DOHH2 (cell line): ENCODE measurements around the gene CUTC.
A peak's percentile ranks its signal among the peaks of the same experiment; 100 is the strongest.

Experiments used
- H3F3A ChIP-seq: fragments of 200-600 bp; sonication (generic), shearing (Covaris generic); 2 replicates; pipeline ENCODE4 v1.6.0; 2016; ENCODE audit warnings: antibody characterized with exemption, mild to moderate bottlenecking; ENCODE audit not compliant: control insufficient read depth, insufficient read depth
- H3K27ac ChIP-seq: fragments of 200-600 bp; sonication (generic); 2 replicates; pipeline ENCODE4 v1.5.1; 2014; ENCODE audit warnings: low read depth, mild to moderate bottlenecking, low read length, moderate library complexity
- H3K27me3 ChIP-seq: fragments of 200-600 bp; sonication (generic); 2 replicates; pipeline ENCODE4 v1.6.1; 2014; ENCODE audit warnings: mild to moderate bottlenecking, low read length, mixed read lengths; ENCODE audit not compliant: control insufficient read depth
- H3K36me3 ChIP-seq: fragments of 200-600 bp; sonication (generic); 2 replicates; pipeline ENCODE4 v1.6.1; 2014; ENCODE audit warnings: mild to moderate bottlenecking, low read length, moderate library complexity, mixed read lengths; ENCODE audit not compliant: control insufficient read depth
- H3K4me1 ChIP-seq: fragments of 200-600 bp; sonication (generic); 2 replicates; pipeline ENCODE4 v1.6.1; 2014; ENCODE audit warnings: mild to moderate bottlenecking, low read length, mixed read lengths; ENCODE audit not compliant: control insufficient read depth
- H3K4me2 ChIP-seq: fragments of 200-600 bp; sonication (generic); 2 replicates; pipeline ENCODE4 v1.6.0; 2014; ENCODE audit warnings: mild to moderate bottlenecking, low read length, moderate library complexity
- H3K4me3 ChIP-seq: fragments of 200-600 bp; sonication (generic); 2 replicates; pipeline ENCODE4 v1.5.1; 2014; ENCODE audit warnings: mild to moderate bottlenecking, low read length, mixed read lengths
- H3K79me2 ChIP-seq: fragments of 200-600 bp; sonication (generic); 2 replicates; pipeline ENCODE4 v1.6.1; 2014; ENCODE audit warnings: mild to moderate bottlenecking, low read length, mixed read lengths; ENCODE audit not compliant: control insufficient read depth
- H3K9me2 ChIP-seq: fragments of 200-600 bp; sonication (generic); replicated peaks from 2 replicates; pipeline ENCODE4 v1.6.1; 2014; ENCODE audit warnings: mild to moderate bottlenecking, low read length, mixed read lengths; ENCODE audit not compliant: control insufficient read depth
- H3K9me3 ChIP-seq: fragments of 200-600 bp; sonication (generic); 2 replicates; pipeline ENCODE4 v1.6.1; 2014; ENCODE audit warnings: antibody characterized with exemption, low read length, mixed read lengths; ENCODE audit not compliant: control insufficient read depth, insufficient read depth
- H4K20me1 ChIP-seq: fragments of 200-600 bp; sonication (generic); 2 replicates; pipeline ENCODE4 v1.6.0; 2014; ENCODE audit warnings: low read depth, mild to moderate bottlenecking, antibody characterized with exemption, low read length, moderate library complexity; ENCODE audit not compliant: control insufficient read depth, insufficient read depth
- CTCF ChIP-seq: fragments of 200-600 bp; sonication (generic); IDR thresholded peaks from one replicate; pipeline ENCODE4 v1.5.1; 2014; ENCODE audit warnings: antibody characterized with exemption, mild to moderate bottlenecking, low read depth, low read length; ENCODE audit not compliant: poor library complexity, severe bottlenecking
- EZH2phosphoT487 ChIP-seq: fragments of 200-600 bp; sonication (generic); IDR thresholded peaks from 2 replicates; pipeline ENCODE4 v1.6.1; 2017; ENCODE audit warnings: borderline replicate concordance, mild to moderate bottlenecking, antibody characterized with exemption, low read length, moderate library complexity, mixed read lengths

Gene CUTC

GRCh38 chr10:99770408-99771045, 38.5 kb downstream of the CUTC start:
- TF ChIP-seq CTCF (no peak), EZH2phosphoT487 (no peak)
- H3K4me1 ChIP-seq, result no peaks in the 10 kb centered on the region
- 0 out of 2 replicates have a peak, but pooled peaks cover 3% of the 10 kb centered on the region for H3F3A ChIP-seq
- H3K27me3 ChIP-seq, result no peaks in the 10 kb centered on the region
- no peak overlapping the region for H3K4me2 ChIP-seq
- H4K20me1 ChIP-seq, result no peaks in the 10 kb centered on the region
- H3K79me2 ChIP-seq, result no peaks in the 10 kb centered on the region
- no peaks in the 10 kb centered on the region for H3K36me3 ChIP-seq
- H3K9me2 ChIP-seq, result no peaks in the 10 kb centered on the region
- no peaks in the 10 kb centered on the region for H3K9me3 ChIP-seq
- H3K4me3 ChIP-seq, result no peak overlapping the region
- H3K27ac ChIP-seq, result no peak overlapping the region

GRCh38 chr10:99775850-99776249, 43.8 kb downstream of the CUTC start:
- Histone ChIP-seq H4K20me1 (no peaks in the 10 kb centered on the region), H3K4me3 (no peak overlapping the region), H3K27me3 (no peaks in the 10 kb centered on the region), H3K27ac (no peak overlapping the region), H3K9me2 (no peaks in the 10 kb centered on the region), H3K36me3 (no peaks in the 10 kb centered on the region), H3K79me2 (no peaks in the 10 kb centered on the region), H3K4me1 (peaks cover 34% of the 10 kb centered on the region), H3F3A (0 out of 2 replicates have a peak, but pooled peaks cover 7% of the 10 kb centered on the region), H3K4me2 (no peak overlapping the region), H3K9me3 (no peaks in the 10 kb centered on the region)
- TF ChIP-seq EZH2phosphoT487, result no peak
- no peak for TF ChIP-seq CTCF

GRCh38 chr10:99777918-99778714, 46.1 kb downstream of the CUTC start:
- no peaks in the 10 kb centered on the region for H3K36me3 ChIP-seq
- H3K4me1 ChIP-seq, result peaks cover 34% of the 10 kb centered on the region
- H3K27ac ChIP-seq, result peak overlapping the region; percentile 36; the same call in 1 of the 2 replicates
- H3K9me2 ChIP-seq, result no peaks in the 10 kb centered on the region
- peak overlapping the region; percentile 58; the same call in 1 of the 2 replicates for H3K4me3 ChIP-seq
- TF ChIP-seq CTCF (no peak), EZH2phosphoT487 (no peak)
- peak overlapping the region; percentile 74 for H3K4me2 ChIP-seq
- no peaks in the 10 kb centered on the region for H3K79me2 ChIP-seq
- H3K27me3 ChIP-seq, result no peaks in the 10 kb centered on the region
- H3F3A ChIP-seq, result 0 out of 2 replicates have a peak, but pooled peaks cover 7% of the 10 kb centered on the region
- H4K20me1 ChIP-seq, result no peaks in the 10 kb centered on the region
- no peaks in the 10 kb centered on the region for H3K9me3 ChIP-seq
